Mesenchymal stem cell (in vitro differentiated cells and primary cell): ENCODE data around the gene CD34.

ENCODE experiments used
- DNase-seq: peaks from one replicate; pipeline ENCODE4 v3.0.0-alpha.2; 2013
- H2AFZ ChIP-seq: one replicate; pipeline ENCODE4 v1.6.1; 2013; ENCODE audit warnings: low read depth, mild to moderate bottlenecking, control low read depth, inconsistent platforms, low read length, moderate library complexity
- H2AK5ac ChIP-seq: 2 replicates; pipeline ENCODE4 v1.6.1; 2013; ENCODE audit warnings: low read length, moderate library complexity, mild to moderate bottlenecking, inconsistent platforms; ENCODE audit not compliant: severe bottlenecking
- H2BK120ac ChIP-seq: one replicate; pipeline ENCODE4 v1.6.1; 2013; ENCODE audit warnings: low read depth, mild to moderate bottlenecking, inconsistent platforms, low read length, moderate library complexity
- H2BK12ac ChIP-seq, 2 experiments: one replicate each; pipeline ENCODE4 v1.6.1; 2013; ENCODE audit warnings: inconsistent platforms in 2 of 2, low read length in 2 of 2, mild to moderate bottlenecking in 2 of 2, moderate library complexity in 2 of 2, control low read depth in 1 of 2
- H2BK15ac ChIP-seq: one replicate; pipeline ENCODE4 v1.6.1; 2013; ENCODE audit warnings: mild to moderate bottlenecking, low read depth, inconsistent platforms; ENCODE audit not compliant: poor library complexity, severe bottlenecking
- H2BK5ac ChIP-seq: 2 replicates; pipeline ENCODE4 v1.6.1; 2013; ENCODE audit warnings: low read depth, mild to moderate bottlenecking, low read length, control low read depth, inconsistent platforms; ENCODE audit not compliant: poor library complexity, severe bottlenecking
- H3K14ac ChIP-seq, 2 experiments: one replicate each; pipeline ENCODE4 v1.6.1; 2013; ENCODE audit warnings: inconsistent platforms in 2 of 2, low read length in 2 of 2, control low read depth in 1 of 2, mild to moderate bottlenecking in 1 of 2, moderate library complexity in 1 of 2
- H3K18ac ChIP-seq, 2 experiments: one replicate each; pipeline ENCODE4 v1.6.1; 2013; ENCODE audit warnings: inconsistent platforms in 2 of 2, low read length in 2 of 2, control low read depth in 1 of 2, low read depth in 1 of 2, mild to moderate bottlenecking in 1 of 2
- H3K23ac ChIP-seq, 2 experiments: one replicate each; pipeline ENCODE4 v1.6.1; 2013; ENCODE audit warnings: inconsistent platforms in 2 of 2, low read length in 2 of 2, mild to moderate bottlenecking in 2 of 2, moderate library complexity in 2 of 2, control low read depth in 1 of 2
- H3K27ac ChIP-seq: 2 replicates; pipeline ENCODE4 v1.5.1; 2013; ENCODE audit warnings: mild to moderate bottlenecking, moderate library complexity, low read length, control low read depth, inconsistent platforms; ENCODE audit not compliant: poor library complexity, severe bottlenecking
- H3K27me3 ChIP-seq, 2 experiments: 2 replicates each; pipeline versions ENCODE4 v1.6.1 to v1.7.0; 2013; ENCODE audit warnings: low read length in 2 of 2, mild to moderate bottlenecking in 2 of 2, moderate library complexity in 2 of 2, control low read depth in 1 of 2, inconsistent platforms in 1 of 2; ENCODE audit not compliant: control insufficient read depth in 1 of 2, insufficient read depth in 1 of 2
- H3K36me3 ChIP-seq, 2 experiments: 2 replicates each; pipeline versions ENCODE4 v1.6.1 to v1.7.0; 2013; ENCODE audit warnings: low read length in 2 of 2, control low read depth in 1 of 2, inconsistent platforms in 1 of 2, low read depth in 1 of 2, mild to moderate bottlenecking in 1 of 2; ENCODE audit not compliant: insufficient read depth in 2 of 2, control insufficient read depth in 1 of 2
- H3K4ac ChIP-seq, 2 experiments: one replicate each; pipeline ENCODE4 v1.6.1; 2013; ENCODE audit warnings: inconsistent platforms in 2 of 2, low read length in 2 of 2, mild to moderate bottlenecking in 2 of 2, moderate library complexity in 2 of 2, control low read depth in 1 of 2, low read depth in 1 of 2
- H3K4me1 ChIP-seq: 2 replicates; pipeline ENCODE4 v1.6.1; 2013; ENCODE audit warnings: low read depth, low read length, control low read depth; ENCODE audit not compliant: control insufficient read depth, insufficient read depth
- H3K4me2 ChIP-seq: 2 replicates; pipeline ENCODE4 v1.6.1; 2013; ENCODE audit warnings: low read length, mild to moderate bottlenecking, inconsistent platforms; ENCODE audit not compliant: poor library complexity, severe bottlenecking
- H3K4me3 ChIP-seq, 2 experiments: 2 replicates each; pipeline versions ENCODE4 v1.5.1 to v1.7.0; 2013; ENCODE audit warnings: low read length in 2 of 2, mild to moderate bottlenecking in 2 of 2, control low read depth in 1 of 2, low read depth in 1 of 2; ENCODE audit not compliant: insufficient read depth in 1 of 2
- H3K79me1 ChIP-seq: replicated peaks from 2 replicates; pipeline ENCODE4 v1.6.1; 2013; ENCODE audit warnings: mild to moderate bottlenecking, control low read depth, low read length, inconsistent platforms; ENCODE audit not compliant: poor library complexity, severe bottlenecking
- H3K9ac ChIP-seq: 2 replicates; pipeline ENCODE4 v1.7.0; 2013; ENCODE audit warnings: mild to moderate bottlenecking, low read length, moderate library complexity
- H3K9me3 ChIP-seq: 2 replicates; pipeline ENCODE4 v1.7.0; 2013; ENCODE audit warnings: mild to moderate bottlenecking, low read length; ENCODE audit not compliant: control insufficient read depth
- H4K8ac ChIP-seq: one replicate; pipeline ENCODE4 v1.6.1; 2013; ENCODE audit warnings: inconsistent platforms, mild to moderate bottlenecking, low read length, moderate library complexity
- H4K91ac ChIP-seq: one replicate; pipeline ENCODE4 v1.6.1; 2013; ENCODE audit warnings: mild to moderate bottlenecking, low read length, inconsistent platforms
- WGBS: methylation state at CpG from one replicate; pipeline ENCODE4 v1.1.7; 2013; ENCODE audit warnings: mixed read lengths; 5-methylcytosine and 5-hydroxymethylcytosine counted together

The CD34 gene

DNA sequence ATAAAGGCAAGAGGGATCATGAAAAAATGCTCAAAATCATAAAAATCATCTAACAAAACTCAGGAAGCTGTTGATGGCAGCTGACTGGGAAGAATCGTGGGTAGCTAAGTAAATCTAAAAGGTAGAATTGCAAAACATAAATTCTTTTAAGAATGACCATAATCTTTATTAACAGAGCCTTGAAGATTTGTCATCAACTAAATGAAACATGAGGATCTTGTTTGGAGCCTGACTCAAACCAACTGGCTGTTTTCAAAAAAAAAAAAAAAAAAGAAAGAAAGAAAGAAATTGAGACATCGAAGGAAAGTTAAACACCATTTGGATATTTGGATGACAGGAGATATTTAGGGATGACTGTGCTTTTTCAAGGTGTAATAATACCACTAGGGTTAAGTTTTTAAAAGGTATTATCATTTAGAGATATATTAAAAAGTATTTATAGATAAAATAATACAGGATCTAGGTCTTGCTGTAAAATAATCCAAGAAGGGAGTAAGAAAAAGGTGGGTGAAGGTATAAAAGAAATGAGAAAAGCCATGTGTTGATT, 48.6 kb downstream of the CD34 start:
- no peak overlapping the region for H3K4me2 ChIP-seq
- no peak overlapping the region for H3K18ac ChIP-seq
- 100% methylated on average over 1 of the region's 2 CpGs for WGBS

GRCh38 chr1:207861442-207862177, 49.3 kb downstream of the CD34 start:
- Histone ChIP-seq H3K4me1 (peaks cover 1% of the 10 kb centered on the region), H3K27me3 (no peaks in the 10 kb centered on the region), H3K79me1 (peaks cover 9% of the 10 kb centered on the region), H3K9ac (peak overlapping the region; percentile 31), H3K4ac (no peak overlapping the region), H3K4me3 (no peak overlapping the region), H3K27ac (no peak overlapping the region), H2BK15ac (no peak overlapping the region), H2BK12ac (peak overlapping the region in 1 of 2 experiments; percentile 47), H3K18ac (no peak overlapping the region), H4K8ac (no peak overlapping the region), H2AK5ac (no peak overlapping the region), H4K91ac (no peak overlapping the region), H3K36me3 (peaks cover 3 to 8% of the 10 kb centered on the region in 2 experiments), H3K4me2 (no peak overlapping the region), H3K9me3 (no peaks in the 10 kb centered on the region), H2BK120ac (no peak overlapping the region), H2BK5ac (no peak overlapping the region), H2AFZ (no peak overlapping the region), H3K14ac (peak overlapping the region in 1 of 2 experiments; percentile 18), H3K23ac (no peak overlapping the region)
- 95% methylated on average over 9 of the region's 9 CpGs for WGBS
- DNase-seq: no peak

More for the DNA sequence above, 48.6 kb downstream of the CD34 start:
- H3K14ac ChIP-seq: no peak overlapping the region
- H3K4ac ChIP-seq: no peak overlapping the region
- H4K8ac ChIP-seq: no peak overlapping the region
- H3K4me3 ChIP-seq: no peak overlapping the region
- no peak overlapping the region for H3K27ac ChIP-seq
- no peaks in the 10 kb centered on the region for H3K27me3 ChIP-seq
- H2AFZ ChIP-seq: no peak overlapping the region
- no peak overlapping the region for H2BK15ac ChIP-seq
- no peak overlapping the region for H2BK120ac ChIP-seq
- no peak for DNase-seq
- H4K91ac ChIP-seq: no peak overlapping the region
- H3K9ac ChIP-seq: peak overlapping the region; percentile 31
- no peak overlapping the region for H2AK5ac ChIP-seq
- H2BK12ac ChIP-seq: no peak overlapping the region
- no peak overlapping the region for H2BK5ac ChIP-seq
- peaks cover 4% of the 10 kb centered on the region for H3K4me1 ChIP-seq
- H3K23ac ChIP-seq: no peak overlapping the region
- peaks cover 3 to 12% of the 10 kb centered on the region in 2 experiments for H3K36me3 ChIP-seq
- no peaks in the 10 kb centered on the region for H3K9me3 ChIP-seq
- peaks cover 9% of the 10 kb centered on the region for H3K79me1 ChIP-seq

- no peak overlapping the region for H3K14ac ChIP-seq
- no peak overlapping the region for H3K4ac ChIP-seq
- H3K9me3 ChIP-seq: no peaks in the 10 kb centered on the region
- H3K36me3 ChIP-seq: peaks cover 3 to 8% of the 10 kb centered on the region in 2 experiments
- no peak overlapping the region for H2AFZ ChIP-seq
- H3K23ac ChIP-seq: no peak overlapping the region
- H2BK5ac ChIP-seq: no peak overlapping the region
- H4K91ac ChIP-seq: no peak overlapping the region
- no peak overlapping the region for H2BK120ac ChIP-seq
- no peak overlapping the region for H3K18ac ChIP-seq
- H3K4me2 ChIP-seq: no peak overlapping the region
- no peak overlapping the region for H2AK5ac ChIP-seq
- no peak overlapping the region for H2BK15ac ChIP-seq
- H3K4me3 ChIP-seq: no peak overlapping the region
- no peak overlapping the region for H3K9ac ChIP-seq
- no peaks in the 10 kb centered on the region for H3K4me1 ChIP-seq
- DNase-seq: no peak
- peak overlapping the region; percentile 45 for H4K8ac ChIP-seq
- 96% methylated on average over 5 of the region's 5 CpGs for WGBS
- peaks cover 10% of the 10 kb centered on the region for H3K79me1 ChIP-seq
- no peak overlapping the region for H3K27ac ChIP-seq
- no peaks in the 10 kb centered on the region for H3K27me3 ChIP-seq
- H2BK12ac ChIP-seq: no peak overlapping the region
These were observed 50.4 kb downstream of the CD34 start for GRCh38 chr1:207860531-207860930.

- H3K27me3 ChIP-seq: no peaks in the 10 kb centered on the region
- no peaks in the 10 kb centered on the region for H3K4me1 ChIP-seq
- H4K91ac ChIP-seq: no peak overlapping the region
- peaks cover 3 to 5% of the 10 kb centered on the region in 2 experiments for H3K36me3 ChIP-seq
- H3K9ac ChIP-seq: no peak overlapping the region
- H2BK5ac ChIP-seq: no peak overlapping the region
- WGBS: 46% methylated on average over 4 of the region's 4 CpGs
- no peak overlapping the region for H2AK5ac ChIP-seq
- H4K8ac ChIP-seq: peak overlapping the region; percentile 31
- H3K9me3 ChIP-seq: no peaks in the 10 kb centered on the region
- no peak overlapping the region for H3K14ac ChIP-seq
- no peak overlapping the region for H3K27ac ChIP-seq
- H2BK12ac ChIP-seq: no peak overlapping the region
- no peak overlapping the region for H3K23ac ChIP-seq
- H3K79me1 ChIP-seq: peaks cover 10% of the 10 kb centered on the region
- H3K4me3 ChIP-seq: no peak overlapping the region
- no peak overlapping the region for H2BK120ac ChIP-seq
- H2BK15ac ChIP-seq: no peak overlapping the region
- H3K4me2 ChIP-seq: no peak overlapping the region
- peak; percentile 32 for DNase-seq
- H3K4ac ChIP-seq: no peak overlapping the region
- no peak overlapping the region for H2AFZ ChIP-seq
- no peak overlapping the region for H3K18ac ChIP-seq
These were observed 52.1 kb downstream of the CD34 start for GRCh38 chr1:207858806-207859205.
